HepG2 (cell line): ENCODE data around the gene CILP2. TPM values are rescaled to one million over a fixed set of nuclear protein-coding genes. Genes with fewer than 3 reads are reported as not detected.

Source experiments
- CBX1 ChIP-seq: IDR thresholded peaks from one replicate; pipeline ENCODE4 v1.6.1; 2016; ENCODE audit warnings: antibody characterized with exemption, low read depth
- CBX5 ChIP-seq: sonication (generic); formaldehyde crosslinking; IDR thresholded peaks from 2 replicates; pipeline ENCODE4 v1.4.0; 2020; ENCODE audit warnings: missing genetic modification reagents, borderline replicate concordance
- GTF2F1 ChIP-seq: fragments of 150-350 bp; IDR thresholded peaks from 2 replicates; pipeline ENCODE4 v1.6.1; 2014; ENCODE audit warnings: low read length
- HNRNPK ChIP-seq: fragments of 200-400 bp; formaldehyde crosslinking; IDR thresholded peaks from 2 replicates; pipeline ENCODE4 v1.6.1; 2018; ENCODE audit warnings: low read length, low read depth, moderate library complexity, mild to moderate bottlenecking; ENCODE audit not compliant: poor library complexity, severe bottlenecking
- MAF1 ChIP-seq: sonication (generic); formaldehyde crosslinking; IDR thresholded peaks from 2 replicates; pipeline ENCODE4 v1.5.0; 2020; ENCODE audit warnings: missing genetic modification reagents, borderline replicate concordance
- MXD4 ChIP-seq: IDR thresholded peaks from 2 replicates; pipeline ENCODE4 v1.6.1; 2016; ENCODE audit warnings: mild to moderate bottlenecking, missing biosample characterization, missing genetic modification reagents
- NFATC3 ChIP-seq: sonication (generic); formaldehyde crosslinking; IDR thresholded peaks from 2 replicates; pipeline ENCODE4 v1.5.1; 2020; ENCODE audit warnings: mild to moderate bottlenecking, missing genetic modification reagents
- NR2F6 ChIP-seq, 2 experiments: IDR thresholded peaks; 2 replicates each; pipeline ENCODE4 v1.6.1; 2016; ENCODE audit warnings: antibody characterized with exemption in 1 of 2, mild to moderate bottlenecking in 1 of 2
- SIX4 ChIP-seq: sonication (generic); formaldehyde crosslinking; IDR thresholded peaks from 2 replicates; pipeline ENCODE4 v1.4.0; 2020; ENCODE audit warnings: missing genetic modification reagents
- SOX6 ChIP-seq, 2 experiments: fragments of 450-650 bp in 1 of 2; sonication (generic) in 1 of 2; formaldehyde crosslinking in 1 of 2; IDR thresholded peaks; 2 replicates each; pipeline versions ENCODE4 v1.4.0 to v1.6.1; 2017 to 2020; ENCODE audit warnings: antibody characterized with exemption in 1 of 2, mild to moderate bottlenecking in 1 of 2, missing genetic modification reagents in 1 of 2
- ZEB1 ChIP-seq: IDR thresholded peaks from 2 replicates; pipeline ENCODE4 v1.6.1; 2012; ENCODE audit warnings: mild to moderate bottlenecking, low read depth, inconsistent platforms; ENCODE audit not compliant: insufficient replicate concordance
- ZNF101 ChIP-seq: sonication (generic); formaldehyde crosslinking; IDR thresholded peaks from 2 replicates; pipeline ENCODE4 v1.4.0; 2020; ENCODE audit warnings: mild to moderate bottlenecking, low read depth, missing genetic modification reagents, borderline replicate concordance
- ZNF296 ChIP-seq: sonication (generic); formaldehyde crosslinking; conservative IDR thresholded peaks from 2 replicates; pipeline ENCODE4 v1.5.0; 2020; ENCODE audit warnings: mild to moderate bottlenecking, missing genetic modification reagents
- ZSCAN30 ChIP-seq: sonication (generic); formaldehyde crosslinking; IDR thresholded peaks from 2 replicates; pipeline ENCODE4 v1.5.0; 2020; ENCODE audit warnings: mild to moderate bottlenecking, missing genetic modification reagents
- polyA plus RNA-seq, 8 experiments: library from polyadenylated mRNA; depleted of rRNA in 3 of 8; stranded (reverse) in 7 of 8; unstranded in 1 of 8; fragments of >200 nt; fragmentation: Illumina TruSeq in 4 of 8; extraction: Trizol in 4 of 8; gene quantifications; 2 replicates each; pipeline versions ENCODE4 v1.2.1 to v1.2.3, GENCODE V29; 2011 to 2016; ENCODE audit warnings: low read depth in 4 of 8, missing spikeins in 1 of 8, mixed read lengths in 1 of 8; ENCODE audit not compliant: insufficient read depth in 1 of 8
- total RNA-seq, 5 experiments: library from RNA; depleted of rRNA; stranded (reverse); fragments of >200 nt; fragmentation: Illumina TruSeq; extraction: Trizol; gene quantifications; 2 replicates each; pipeline ENCODE4 v1.2.3, GENCODE V29; 2016; ENCODE audit warnings: low read depth in 1 of 5
- TF ChIP-seq, protein P1 (sequence below): IDR thresholded peaks from 2 replicates; pipeline ENCODE4 v1.6.1; 2016; ENCODE audit warnings: mild to moderate bottlenecking, missing biosample characterization, missing genetic modification reagents
- TF ChIP-seq, protein P2 (sequence below): sonication (generic); formaldehyde crosslinking; IDR thresholded peaks from 2 replicates; pipeline ENCODE4 v1.8.1; 2023; ENCODE audit warnings: missing genetic modification reagents, mild to moderate bottlenecking, borderline replicate concordance
- TF ChIP-seq, protein P3 (sequence below): sonication (generic); formaldehyde crosslinking; IDR thresholded peaks from 2 replicates; pipeline ENCODE4 v1.5.1; 2020; ENCODE audit warnings: missing genetic modification reagents, mild to moderate bottlenecking, borderline replicate concordance
- TF ChIP-seq, protein P4 (sequence below): IDR thresholded peaks from 2 replicates; pipeline ENCODE4 v1.6.1; 2012; ENCODE audit warnings: inconsistent platforms
- TF ChIP-seq, protein P5 (sequence below): IDR thresholded peaks from 2 replicates; pipeline ENCODE4 v1.6.1; 2016; ENCODE audit warnings: missing compliant biosample characterization, missing genetic modification reagents, borderline replicate concordance
- TF ChIP-seq, protein P6 (sequence below): sonication (generic); formaldehyde crosslinking; IDR thresholded peaks from 2 replicates; pipeline ENCODE4 v1.5.1; 2020; ENCODE audit warnings: missing genetic modification reagents, mild to moderate bottlenecking, borderline replicate concordance

The CILP2 gene
- total and polyA plus RNA-seq, 2 of the 13 experiments (the other 11 are each of a cell fraction or from before 2014, with no cell fraction given) = 0.09 to 0.37 TPM

DNA sequence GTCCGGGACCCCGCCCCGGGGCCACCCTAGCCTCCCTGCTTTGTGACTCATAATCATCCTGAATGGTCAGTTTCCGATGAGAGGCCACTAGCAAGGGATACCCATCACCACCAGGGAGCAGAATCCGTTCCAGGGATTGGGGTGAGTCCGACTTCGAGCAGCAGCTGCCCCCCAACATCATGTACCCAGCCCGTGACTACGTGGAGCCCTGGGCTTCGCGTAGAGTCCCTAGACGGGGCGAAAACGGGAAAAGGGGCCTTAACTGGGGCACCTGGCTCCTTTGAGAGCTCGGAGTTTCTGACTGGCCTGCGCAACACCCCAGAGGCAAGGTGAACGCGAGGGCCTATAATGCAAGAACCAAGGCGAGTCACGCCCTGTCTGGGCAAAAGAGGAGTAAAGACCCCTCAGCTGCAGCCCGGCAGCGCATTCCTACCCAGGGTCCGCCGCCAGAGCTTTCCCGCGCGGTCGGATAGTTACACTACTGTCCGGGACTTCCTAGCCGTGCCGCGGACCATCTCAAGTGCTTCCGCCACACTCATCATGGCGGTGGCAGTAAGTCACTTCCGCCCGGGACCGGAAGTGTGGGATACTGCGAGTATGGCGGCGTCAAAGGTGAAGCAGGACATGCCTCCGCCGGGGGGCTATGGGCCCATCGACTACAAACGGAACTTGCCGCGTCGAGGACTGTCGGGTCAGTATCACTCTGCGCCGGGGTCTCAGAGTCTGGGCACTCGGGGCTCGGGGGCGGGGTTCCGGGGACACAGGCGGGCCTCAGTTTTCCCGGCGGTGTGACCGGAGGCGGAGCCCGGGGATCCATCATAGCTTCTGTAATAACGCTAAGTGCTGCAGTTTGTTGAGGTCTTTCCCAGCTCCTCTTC is 22.2 kb upstream of the CILP2 start, which contains the start of gene NDUFA13 (continued):
- TF ChIP-seq, protein P1, sequence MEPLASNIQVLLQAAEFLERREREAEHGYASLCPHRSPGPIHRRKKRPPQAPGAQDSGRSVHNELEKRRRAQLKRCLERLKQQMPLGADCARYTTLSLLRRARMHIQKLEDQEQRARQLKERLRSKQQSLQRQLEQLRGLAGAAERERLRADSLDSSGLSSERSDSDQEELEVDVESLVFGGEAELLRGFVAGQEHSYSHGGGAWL (CRISPR knock-in tag) = no peak
- TF ChIP-seq ZEB1 (peak; percentile 57), ZNF296 (CRISPR knock-in tag) (0 out of 2 replicates have a peak, but pooled peaks have one; percentile 75), NFATC3 (CRISPR knock-in tag) (0 out of 2 replicates have a peak, but pooled peaks have one; percentile 38), CBX1 (no peak), NR2F6 (IDR thresholded peaks at IDR 0.05) (no peak), NR2F6 (CRISPR knock-in tag; IDR thresholded peaks at IDR 0.05) (peak; percentile 56; the same call in 1 of the 2 replicates), MAF1 (CRISPR knock-in tag) (0 out of 2 replicates have a peak, but pooled peaks have one; percentile 64), GTF2F1 (no peak), MXD4 (CRISPR knock-in tag) (no peak; the same call in 1 of the 2 replicates), ZSCAN30 (CRISPR knock-in tag) (0 out of 2 replicates have a peak, but pooled peaks have one; percentile 58), SOX6 (IDR thresholded peaks at IDR 0.05) (no peak), SOX6 (CRISPR knock-in tag; IDR thresholded peaks at IDR 0.05) (peak; percentile 53; the same call in 1 of the 2 replicates), CBX5 (CRISPR knock-in tag) (peak; percentile 59; the same call in 1 of the 2 replicates), SIX4 (CRISPR knock-in tag) (no peak), ZNF101 (CRISPR knock-in tag) (0 out of 2 replicates have a peak, but pooled peaks have one; percentile 71), HNRNPK (no peak)
- TF ChIP-seq, protein P2, sequence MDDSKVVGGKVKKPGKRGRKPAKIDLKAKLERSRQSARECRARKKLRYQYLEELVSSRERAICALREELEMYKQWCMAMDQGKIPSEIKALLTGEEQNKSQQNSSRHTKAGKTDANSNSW (CRISPR knock-in tag) = peak; percentile 28; the same call in 1 of the 2 replicates
- TF ChIP-seq, protein P3, sequence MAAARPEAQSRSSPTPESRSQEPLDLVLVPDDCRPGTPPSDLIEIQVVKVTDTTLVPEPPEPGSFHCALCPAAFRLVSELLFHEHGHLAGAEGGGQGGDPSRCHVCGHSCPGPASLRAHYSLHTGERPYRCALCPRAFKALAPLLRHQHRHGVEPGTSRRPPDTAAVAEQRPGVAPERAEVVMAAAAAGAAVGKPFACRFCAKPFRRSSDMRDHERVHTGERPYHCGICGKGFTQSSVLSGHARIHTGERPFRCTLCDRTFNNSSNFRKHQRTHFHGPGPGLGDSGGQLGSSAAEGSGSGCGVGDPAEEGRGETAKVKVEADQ = peak; percentile 98
- TF ChIP-seq, protein P4, sequence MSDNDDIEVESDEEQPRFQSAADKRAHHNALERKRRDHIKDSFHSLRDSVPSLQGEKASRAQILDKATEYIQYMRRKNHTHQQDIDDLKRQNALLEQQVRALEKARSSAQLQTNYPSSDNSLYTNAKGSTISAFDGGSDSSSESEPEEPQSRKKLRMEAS = peak; percentile 81
- TF ChIP-seq, protein P5, sequence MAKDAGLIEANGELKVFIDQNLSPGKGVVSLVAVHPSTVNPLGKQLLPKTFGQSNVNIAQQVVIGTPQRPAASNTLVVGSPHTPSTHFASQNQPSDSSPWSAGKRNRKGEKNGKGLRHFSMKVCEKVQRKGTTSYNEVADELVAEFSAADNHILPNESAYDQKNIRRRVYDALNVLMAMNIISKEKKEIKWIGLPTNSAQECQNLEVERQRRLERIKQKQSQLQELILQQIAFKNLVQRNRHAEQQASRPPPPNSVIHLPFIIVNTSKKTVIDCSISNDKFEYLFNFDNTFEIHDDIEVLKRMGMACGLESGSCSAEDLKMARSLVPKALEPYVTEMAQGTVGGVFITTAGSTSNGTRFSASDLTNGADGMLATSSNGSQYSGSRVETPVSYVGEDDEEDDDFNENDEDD (CRISPR knock-in tag) = peak; percentile 86
- TF ChIP-seq, protein P6, sequence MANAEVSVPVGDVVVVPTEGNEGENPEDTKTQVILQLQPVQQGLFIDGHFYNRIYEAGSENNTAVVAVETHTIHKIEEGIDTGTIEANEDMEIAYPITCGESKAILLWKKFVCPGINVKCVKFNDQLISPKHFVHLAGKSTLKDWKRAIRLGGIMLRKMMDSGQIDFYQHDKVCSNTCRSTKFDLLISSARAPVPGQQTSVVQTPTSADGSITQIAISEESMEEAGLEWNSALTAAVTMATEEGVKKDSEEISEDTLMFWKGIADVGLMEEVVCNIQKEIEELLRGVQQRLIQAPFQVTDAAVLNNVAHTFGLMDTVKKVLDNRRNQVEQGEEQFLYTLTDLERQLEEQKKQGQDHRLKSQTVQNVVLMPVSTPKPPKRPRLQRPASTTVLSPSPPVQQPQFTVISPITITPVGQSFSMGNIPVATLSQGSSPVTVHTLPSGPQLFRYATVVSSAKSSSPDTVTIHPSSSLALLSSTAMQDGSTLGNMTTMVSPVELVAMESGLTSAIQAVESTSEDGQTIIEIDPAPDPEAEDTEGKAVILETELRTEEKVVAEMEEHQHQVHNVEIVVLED (CRISPR knock-in tag) = peak; percentile 76; the same call in 1 of the 2 replicates
